MM.1S (cell line): ENCODE measurements around the gene NAA20.

Source experiments
- DNase-seq: peaks from one replicate; pipeline ENCODE4 v3.0.0-alpha.2; 2015
- H2AFZ ChIP-seq: fragments of 300-600 bp; sonication (generic); 2 replicates; pipeline ENCODE4 v1.6.0; 2016; ENCODE audit warnings: antibody characterized with exemption, low read length
- H3F3A ChIP-seq: fragments of 300-600 bp; sonication (generic); 2 replicates; pipeline ENCODE4 v1.6.1; 2016; ENCODE audit warnings: mild to moderate bottlenecking, antibody characterized with exemption, low read length, moderate library complexity, mixed read lengths; ENCODE audit not compliant: insufficient read depth
- H3K27ac ChIP-seq: fragments of 300-600 bp; sonication (generic); 2 replicates; pipeline ENCODE4 v1.5.1; 2016; ENCODE audit warnings: mild to moderate bottlenecking, low read length
- H3K27me3 ChIP-seq: fragments of 300-600 bp; sonication (generic); replicated peaks from 2 replicates; pipeline ENCODE4 v1.6.0; 2016; ENCODE audit warnings: low read length; ENCODE audit not compliant: insufficient read depth
- H3K36me3 ChIP-seq: fragments of 300-600 bp; sonication (generic); replicated peaks from 2 replicates; pipeline ENCODE4 v1.6.1; 2016; ENCODE audit warnings: mild to moderate bottlenecking, low read length, mixed read lengths; ENCODE audit not compliant: insufficient read depth
- H3K4me1 ChIP-seq: fragments of 300-600 bp; sonication (generic); 2 replicates; pipeline ENCODE4 v1.6.1; 2016; ENCODE audit warnings: low read length, mixed read lengths
- H3K4me2 ChIP-seq: fragments of 300-600 bp; sonication (generic); 2 replicates; pipeline ENCODE4 v1.6.0; 2016; ENCODE audit warnings: low read depth, low read length
- H3K4me3 ChIP-seq: fragments of 300-600 bp; sonication (generic); 2 replicates; pipeline ENCODE4 v1.5.1; 2016; ENCODE audit warnings: low read length, mixed read lengths
- H3K79me2 ChIP-seq: fragments of 300-600 bp; sonication (generic); 2 replicates; pipeline ENCODE4 v1.6.1; 2016; ENCODE audit warnings: mixed run types, low read length, mixed read lengths
- H3K9ac ChIP-seq: fragments of 300-600 bp; sonication (generic); 2 replicates; pipeline ENCODE4 v1.6.1; 2016; ENCODE audit warnings: low read length, mixed read lengths
- H3K9me2 ChIP-seq: fragments of 300-600 bp; sonication (generic); replicated peaks from 2 replicates; pipeline ENCODE4 v1.6.1; 2016; ENCODE audit warnings: mild to moderate bottlenecking, low read length, mixed read lengths; ENCODE audit not compliant: insufficient read depth
- H3K9me3 ChIP-seq: fragments of 300-600 bp; sonication (generic); replicated peaks from 2 replicates; pipeline ENCODE4 v1.6.1; 2016; ENCODE audit warnings: mild to moderate bottlenecking, low read length, mixed read lengths; ENCODE audit not compliant: insufficient read depth
- H4K20me1 ChIP-seq: fragments of 300-600 bp; sonication (generic); 2 replicates; pipeline ENCODE4 v1.6.1; 2016; ENCODE audit warnings: mild to moderate bottlenecking, low read length, moderate library complexity, mixed read lengths; ENCODE audit not compliant: insufficient read depth
- EZH2 ChIP-seq: fragments of 300-600 bp; sonication (generic); optimal IDR thresholded peaks from 2 replicates; pipeline ENCODE3; 2017; ENCODE audit warnings: low read depth, mild to moderate bottlenecking, antibody characterized with exemption, low read length, mixed read lengths
- EZH2phosphoT487 ChIP-seq: fragments of 300-600 bp; sonication (generic); IDR thresholded peaks from 2 replicates; pipeline ENCODE4 v1.6.1; 2018; ENCODE audit warnings: antibody characterized with exemption, low read length
- TF ChIP-seq, protein P1 (sequence below): fragments of 300-600 bp; sonication (generic); IDR thresholded peaks from 2 replicates; pipeline ENCODE4 v1.5.1; 2016; ENCODE audit warnings: antibody characterized with exemption, low read length, mixed read lengths

Gene NAA20

GRCh38 chr20:19990850-19991249 lies 26.3 kb upstream of the NAA20 start:
- Histone ChIP-seq H3K27me3 (no peaks in the 10 kb centered on the region), H2AFZ (no peak overlapping the region), H3K9ac (no peak overlapping the region), H3K9me3 (no peaks in the 10 kb centered on the region), H3K4me2 (no peak overlapping the region), H3K9me2 (no peaks in the 10 kb centered on the region), H3K4me3 (no peak overlapping the region), H3K27ac (no peak overlapping the region), H4K20me1 (no peaks in the 10 kb centered on the region), H3K79me2 (no peaks in the 10 kb centered on the region), H3K36me3 (no peaks in the 10 kb centered on the region), H3F3A (no peaks in the 10 kb centered on the region), H3K4me1 (no peaks in the 10 kb centered on the region)
- TF ChIP-seq EZH2 = no peak
- TF ChIP-seq EZH2phosphoT487 = no peak
- TF ChIP-seq, protein P1, sequence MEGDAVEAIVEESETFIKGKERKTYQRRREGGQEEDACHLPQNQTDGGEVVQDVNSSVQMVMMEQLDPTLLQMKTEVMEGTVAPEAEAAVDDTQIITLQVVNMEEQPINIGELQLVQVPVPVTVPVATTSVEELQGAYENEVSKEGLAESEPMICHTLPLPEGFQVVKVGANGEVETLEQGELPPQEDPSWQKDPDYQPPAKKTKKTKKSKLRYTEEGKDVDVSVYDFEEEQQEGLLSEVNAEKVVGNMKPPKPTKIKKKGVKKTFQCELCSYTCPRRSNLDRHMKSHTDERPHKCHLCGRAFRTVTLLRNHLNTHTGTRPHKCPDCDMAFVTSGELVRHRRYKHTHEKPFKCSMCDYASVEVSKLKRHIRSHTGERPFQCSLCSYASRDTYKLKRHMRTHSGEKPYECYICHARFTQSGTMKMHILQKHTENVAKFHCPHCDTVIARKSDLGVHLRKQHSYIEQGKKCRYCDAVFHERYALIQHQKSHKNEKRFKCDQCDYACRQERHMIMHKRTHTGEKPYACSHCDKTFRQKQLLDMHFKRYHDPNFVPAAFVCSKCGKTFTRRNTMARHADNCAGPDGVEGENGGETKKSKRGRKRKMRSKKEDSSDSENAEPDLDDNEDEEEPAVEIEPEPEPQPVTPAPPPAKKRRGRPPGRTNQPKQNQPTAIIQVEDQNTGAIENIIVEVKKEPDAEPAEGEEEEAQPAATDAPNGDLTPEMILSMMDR = no peak
- no peak for DNase-seq

DNA sequence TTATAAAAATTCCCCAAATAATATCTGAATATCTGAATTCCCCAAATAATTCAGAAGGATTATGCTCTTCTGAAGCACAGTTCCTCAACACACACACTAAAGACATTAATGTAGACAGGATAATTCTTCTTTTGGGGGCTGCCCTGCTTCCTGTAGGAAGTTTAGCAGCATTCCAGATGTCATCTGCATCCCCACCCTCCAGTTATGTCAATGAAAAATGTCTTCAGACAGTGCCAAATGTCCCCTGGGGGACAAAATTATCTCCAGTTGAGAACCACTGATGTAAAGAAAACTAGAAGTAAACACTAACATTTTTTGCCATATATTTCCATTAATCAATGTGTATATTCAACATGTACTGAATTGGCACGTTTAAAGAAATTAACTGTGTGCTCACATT lies 25.9 kb upstream of the NAA20 start:
- TF ChIP-seq EZH2 (no peak), EZH2phosphoT487 (no peak)
- TF ChIP-seq, protein P1 = no peak
- Histone ChIP-seq H3K4me2 (no peak overlapping the region), H3K79me2 (no peaks in the 10 kb centered on the region), H4K20me1 (no peaks in the 10 kb centered on the region), H3K9me3 (no peaks in the 10 kb centered on the region), H3K9me2 (no peaks in the 10 kb centered on the region), H3K9ac (no peak overlapping the region), H3K27me3 (no peaks in the 10 kb centered on the region), H3F3A (no peaks in the 10 kb centered on the region), H3K36me3 (no peaks in the 10 kb centered on the region), H3K4me3 (no peak overlapping the region), H3K27ac (no peak overlapping the region), H2AFZ (no peak overlapping the region), H3K4me1 (no peaks in the 10 kb centered on the region)
- DNase-seq = no peak

DNA sequence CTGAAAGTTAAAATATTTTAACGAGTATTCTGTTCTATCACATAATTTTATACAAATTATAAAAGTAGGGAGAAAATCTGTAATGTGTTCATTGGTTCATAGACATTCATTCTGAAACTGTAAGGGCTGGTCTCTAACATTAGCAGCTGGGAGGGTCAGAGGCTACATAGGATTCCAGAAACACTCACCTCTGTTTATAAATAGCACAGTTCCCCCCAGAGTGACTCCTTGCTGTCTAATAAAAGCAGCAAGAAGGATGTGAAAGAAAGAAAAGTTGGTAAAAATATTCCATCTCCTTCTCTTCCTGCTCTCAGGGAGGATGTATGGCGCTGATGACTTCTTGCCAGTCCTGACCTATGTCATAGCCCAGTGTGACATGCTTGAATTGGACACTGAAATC lies 25.3 kb upstream of the NAA20 start:
- Histone ChIP-seq H3K4me1 (no peaks in the 10 kb centered on the region), H3K27ac (no peak overlapping the region), H3K9ac (no peak overlapping the region), H3K36me3 (no peaks in the 10 kb centered on the region), H3K4me2 (no peak overlapping the region), H3K9me3 (no peaks in the 10 kb centered on the region), H3K9me2 (no peaks in the 10 kb centered on the region), H3K79me2 (no peaks in the 10 kb centered on the region), H4K20me1 (no peaks in the 10 kb centered on the region), H3K4me3 (no peak overlapping the region), H3K27me3 (no peaks in the 10 kb centered on the region), H2AFZ (no peak overlapping the region), H3F3A (no peaks in the 10 kb centered on the region)
- TF ChIP-seq EZH2phosphoT487 (no peak), EZH2 (no peak)
- TF ChIP-seq, protein P1 = no peak
- no peak for DNase-seq
